GDM1 (cell line): ENCODE measurements around the gene RFTN1.

ENCODE experiments used
- DNase-seq: peaks from one replicate; lab custom pipeline; 2025; lab: John Stamatoyannopoulos, UW

Gene RFTN1

DNA sequence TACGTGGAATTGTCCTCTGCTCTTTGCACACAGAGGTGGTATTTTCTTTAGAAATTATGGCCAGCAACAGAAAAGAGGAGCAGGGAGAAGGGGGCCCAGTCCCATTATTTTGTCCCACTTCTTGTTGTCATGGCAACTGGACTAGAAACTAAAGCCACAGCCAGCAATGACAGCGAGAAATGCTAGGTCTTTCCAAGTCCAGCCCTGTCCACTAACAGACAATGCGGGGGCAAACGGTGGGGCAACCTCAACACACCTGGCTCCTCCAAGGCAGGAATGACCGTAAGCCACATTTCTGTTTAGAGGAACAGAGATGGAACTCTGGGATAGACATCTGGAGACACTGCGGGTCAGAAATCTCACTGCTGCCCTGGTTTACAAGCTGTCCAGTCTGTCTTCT lies 107.3 kb downstream of the RFTN1 start:
- DNase-seq: no peak

- no peak for DNase-seq
Measured at GRCh38 chr3:16404349-16404895, 109.1 kb downstream of the RFTN1 start.

DNA sequence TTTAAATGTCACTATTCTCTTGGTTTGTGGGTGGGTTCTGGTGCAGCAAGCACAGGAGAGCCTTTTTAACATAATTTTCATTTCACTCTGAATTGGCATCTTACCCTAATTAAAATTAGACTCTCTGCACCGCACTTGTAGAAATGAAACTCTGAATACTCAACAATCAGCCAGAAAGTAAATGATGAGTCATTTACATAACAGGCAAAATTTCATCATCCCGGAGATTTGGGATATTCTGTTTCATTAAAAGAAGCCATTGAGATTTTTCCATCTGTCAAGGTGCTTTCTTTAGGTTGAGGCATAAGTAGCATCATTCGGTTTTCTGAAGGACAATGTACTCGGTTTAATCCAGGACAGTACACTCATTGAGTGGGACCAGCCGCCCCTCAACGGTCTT lies 111.0 kb downstream of the RFTN1 start:
- no peak for DNase-seq

DNA sequence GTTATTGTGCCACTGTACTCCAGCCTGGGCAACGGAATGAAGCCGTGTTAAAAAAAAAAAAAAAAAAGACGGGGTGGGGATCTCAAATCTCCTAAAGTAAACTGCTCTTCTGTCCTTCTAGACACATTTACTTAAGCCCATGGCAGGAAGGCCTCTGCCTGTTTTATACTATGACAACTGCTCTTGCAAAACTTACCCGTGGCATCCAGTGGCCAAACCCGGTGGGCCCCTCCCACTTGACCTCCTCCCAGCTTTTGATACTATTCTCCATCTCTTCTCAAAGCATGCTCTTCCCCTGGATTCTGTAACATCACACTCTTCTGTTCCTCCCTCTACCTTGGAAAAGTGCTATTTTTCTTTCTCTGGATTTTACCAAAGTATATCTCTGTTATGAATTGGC lies 112.2 kb downstream of the RFTN1 start:
- no peak for DNase-seq

DNA sequence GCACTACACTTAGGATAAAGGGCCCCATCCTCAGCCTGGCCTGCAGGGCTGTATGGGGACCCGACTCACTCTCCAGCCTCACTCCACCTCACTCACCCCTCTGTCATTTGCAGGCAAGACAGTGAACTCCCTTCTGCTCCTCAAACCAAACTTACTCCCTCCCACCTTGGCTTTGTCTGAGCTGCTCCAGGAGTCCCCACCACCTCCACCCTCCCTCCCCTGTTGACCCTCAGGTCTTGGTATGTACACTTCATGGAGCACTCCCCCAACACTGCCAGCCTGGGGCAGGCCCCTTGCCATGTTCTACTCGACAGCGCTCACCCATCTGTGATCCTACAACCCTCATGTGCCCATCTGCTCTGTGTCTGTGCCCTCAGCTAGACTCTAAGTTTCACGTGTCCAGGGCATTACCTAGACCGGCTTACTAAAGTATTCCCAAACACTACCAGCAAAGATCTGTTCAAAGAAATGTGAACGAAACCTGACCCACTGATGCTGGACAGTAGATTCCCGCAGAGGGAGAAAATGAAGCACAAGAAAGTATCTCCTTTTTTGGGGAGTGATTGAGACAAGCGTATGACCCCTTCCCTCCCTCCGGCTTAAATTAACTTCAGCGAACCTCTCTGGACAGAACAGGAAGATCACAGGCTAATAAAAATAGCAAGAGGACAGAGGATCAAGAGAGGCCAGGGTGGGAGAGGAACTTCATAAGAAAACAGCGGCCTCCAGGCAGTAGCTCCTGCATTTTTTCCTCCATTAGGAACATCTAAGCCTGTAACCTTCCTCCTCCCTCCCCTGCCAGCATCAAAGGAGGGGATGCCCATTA lies 113.2 kb downstream of the RFTN1 start:
- DNase-seq: no peak

DNA sequence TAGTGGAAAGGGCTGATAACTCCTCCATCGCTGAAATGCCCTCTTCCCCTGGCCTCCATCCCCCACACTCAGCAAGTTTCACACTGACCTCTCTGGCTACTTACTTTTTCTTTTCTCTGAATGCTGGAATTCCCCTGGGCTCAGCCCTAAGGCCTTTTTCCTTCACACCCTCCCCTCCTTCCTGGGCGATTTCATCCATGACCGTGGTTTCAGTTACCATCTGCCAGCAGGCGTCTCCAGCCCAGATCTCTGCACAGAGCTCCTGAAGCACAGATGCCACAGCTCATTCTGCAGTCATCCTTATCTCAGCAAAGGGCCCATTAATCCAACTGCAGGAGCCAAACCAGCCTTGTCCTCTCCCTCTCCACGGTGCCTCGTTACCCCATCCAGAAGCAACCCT lies 114.0 kb downstream of the RFTN1 start:
- DNase-seq: no peak

DNA sequence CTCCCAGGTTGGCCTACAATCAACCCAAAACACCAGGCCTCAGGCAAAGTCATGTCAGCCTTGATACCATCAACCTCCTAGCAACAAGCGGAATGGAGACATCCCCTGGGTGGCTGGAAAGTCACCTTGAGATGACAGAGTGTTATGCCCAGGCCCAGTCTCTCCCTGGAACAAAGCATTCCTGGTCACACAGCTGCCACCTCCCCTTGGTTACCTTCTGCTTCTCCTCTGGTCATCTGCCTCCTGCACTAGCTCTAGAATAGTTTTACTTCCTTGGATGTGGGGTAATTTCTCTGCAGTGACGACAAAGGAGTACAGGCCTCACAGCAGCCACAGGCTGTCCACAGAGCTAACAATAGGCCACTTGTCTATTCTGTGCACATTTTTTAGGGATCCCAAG lies 114.9 kb downstream of the RFTN1 start:
- DNase-seq: no peak

DNA sequence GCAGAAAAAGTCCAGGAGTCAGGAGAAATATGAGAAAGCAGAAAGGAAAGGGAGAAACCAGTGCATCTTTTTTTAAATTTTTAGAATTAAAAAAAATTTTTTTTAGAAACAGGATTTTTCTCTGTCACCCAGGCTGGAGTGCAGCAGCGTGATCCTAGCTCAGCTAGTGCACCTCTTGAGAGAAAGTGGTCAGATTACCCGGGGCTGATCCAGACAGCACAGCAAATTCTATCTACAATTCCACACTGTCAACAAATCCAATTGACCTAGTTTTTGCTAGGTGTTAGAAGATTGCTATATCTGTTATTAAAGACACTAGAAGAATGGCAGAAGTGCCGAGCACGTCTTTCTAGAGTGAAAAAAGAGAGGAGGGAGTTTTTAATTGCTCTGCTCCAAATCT lies 117.3 kb downstream of the RFTN1 start:
- DNase-seq: no peak

DNA sequence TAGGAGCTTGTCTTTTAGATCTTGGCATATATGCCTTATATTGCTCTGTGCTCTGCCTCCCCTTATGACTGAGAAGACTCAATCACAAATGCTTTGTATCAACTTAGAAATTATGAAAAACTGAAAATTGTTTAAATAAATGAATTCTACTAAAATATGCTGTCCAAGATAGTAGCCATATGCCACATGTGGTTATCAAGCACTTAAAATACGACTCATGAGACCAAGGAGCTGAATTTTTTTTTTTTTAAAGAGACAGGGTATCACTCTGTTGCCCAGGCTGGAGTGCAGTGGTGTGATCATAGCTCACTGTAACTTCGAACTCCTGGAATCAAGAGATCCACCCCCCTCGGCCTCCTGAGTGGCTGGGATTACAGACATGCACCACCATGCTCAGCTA lies 118.3 kb downstream of the RFTN1 start:
- DNase-seq: no peak

GRCh38 chr3:16394639-16395038 lies 118.9 kb downstream of the RFTN1 start:
- DNase-seq: no peak

GRCh38 chr3:16392717-16393116 lies 120.8 kb downstream of the RFTN1 start:
- DNase-seq: no peak

- DNase-seq: no peak
Measured at GRCh38 chr3:16392065-16392464, 121.4 kb downstream of the RFTN1 start.

DNA sequence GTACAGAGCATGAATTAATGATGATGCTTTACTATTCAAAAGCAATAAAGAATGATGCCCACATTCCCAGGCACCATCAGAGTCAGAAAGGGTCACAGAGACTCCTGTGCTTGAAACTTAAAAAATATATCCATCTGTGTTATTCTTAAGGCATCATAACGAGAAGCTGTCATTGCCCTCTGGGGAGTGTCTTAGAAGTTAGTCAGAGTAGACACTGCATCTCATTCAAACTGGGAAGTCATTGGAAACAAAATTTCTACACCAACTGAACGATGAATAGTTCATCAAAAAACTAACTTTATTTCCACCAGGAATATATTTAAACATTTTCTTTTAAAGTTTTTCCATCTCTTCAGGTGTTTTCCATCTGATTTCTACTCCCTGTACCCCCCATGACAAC lies 122.9 kb downstream of the RFTN1 start:
- no peak for DNase-seq

DNA sequence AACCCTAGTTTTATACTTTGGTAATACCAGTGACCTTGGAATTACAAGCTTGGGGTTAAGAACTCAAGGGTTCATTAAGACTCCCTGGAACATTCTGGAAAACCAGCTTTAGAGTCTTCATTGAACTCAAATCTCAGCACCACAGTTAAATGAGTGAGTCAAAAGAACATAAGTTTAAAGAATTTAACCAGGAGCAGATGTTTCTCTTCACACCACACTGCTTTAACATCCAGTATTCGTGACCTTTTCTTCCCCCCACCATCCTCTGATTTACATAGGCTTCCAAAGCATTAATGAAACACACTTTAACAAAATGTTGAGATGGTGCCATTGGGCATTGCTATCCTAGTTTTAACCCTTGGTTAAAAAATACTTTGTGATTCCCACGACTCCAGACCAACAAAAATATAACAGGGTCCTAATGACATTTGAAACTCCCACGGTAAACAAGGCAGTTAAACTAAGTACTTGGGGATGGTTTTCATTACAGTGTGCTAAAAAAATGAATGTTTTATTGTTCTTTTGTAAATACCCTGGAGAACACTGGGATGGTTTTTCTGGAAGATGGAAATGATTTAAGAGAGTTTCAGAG lies 124.6 kb downstream of the RFTN1 start:
- DNase-seq: no peak

GRCh38 chr3:16386561-16386960 lies 126.9 kb downstream of the RFTN1 start:
- no peak for DNase-seq

DNA sequence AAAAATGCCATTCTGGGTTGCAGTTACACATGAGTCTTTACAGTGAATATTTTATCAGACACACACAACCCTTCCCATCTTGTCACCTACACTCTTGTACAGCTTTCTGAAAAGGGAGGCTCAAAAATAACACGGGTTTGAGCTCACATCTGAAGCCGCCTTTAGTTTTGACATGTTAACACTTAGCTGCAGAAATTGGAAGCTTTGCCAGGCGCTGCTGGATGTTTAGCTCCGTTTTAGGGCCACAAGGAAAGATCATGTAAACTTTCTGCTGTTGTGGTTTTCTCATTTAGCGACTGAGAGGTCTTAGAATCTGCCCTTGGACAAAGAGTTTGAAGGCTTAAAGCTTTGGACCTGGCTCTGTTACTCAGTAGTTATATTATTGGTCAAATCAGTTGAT lies 128.3 kb downstream of the RFTN1 start:
- no peak for DNase-seq

DNA sequence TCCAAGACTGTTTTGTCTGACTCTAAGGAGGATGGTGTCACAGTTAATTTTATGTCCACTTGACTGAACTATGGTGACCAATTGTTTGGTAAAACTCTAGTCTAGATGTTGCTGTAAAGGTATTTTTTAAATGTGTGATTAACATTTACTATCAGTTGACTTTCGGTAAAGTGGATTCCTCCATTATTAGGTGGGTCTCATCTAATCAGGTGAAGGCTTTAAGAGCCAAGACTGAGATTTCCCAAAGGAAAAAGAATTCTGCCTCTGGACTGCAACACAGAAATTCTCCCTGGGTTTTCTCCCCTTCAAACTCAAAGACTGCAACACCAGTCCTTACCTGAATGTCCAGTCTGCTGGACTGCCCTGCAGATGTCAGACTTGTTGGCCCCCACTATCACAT lies 129.6 kb downstream of the RFTN1 start:
- DNase-seq: no peak

DNA sequence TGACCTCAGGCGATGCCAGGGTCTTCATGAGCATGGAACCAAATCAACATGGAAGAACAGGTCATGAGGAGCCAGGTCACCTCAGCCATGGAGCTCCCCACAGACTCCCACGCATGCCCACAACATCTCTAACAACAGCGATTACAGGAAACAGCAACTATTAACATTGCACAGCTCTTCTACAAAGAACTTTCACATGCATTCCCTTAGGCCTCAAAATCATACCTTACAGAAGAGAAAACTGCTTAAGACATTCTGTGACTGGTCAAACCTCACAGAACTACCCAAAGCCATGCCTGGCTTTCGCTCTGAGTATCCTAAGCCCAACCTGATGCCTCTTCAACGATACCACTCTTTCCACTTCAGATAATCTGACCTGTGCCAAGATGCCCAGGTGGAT lies 130.7 kb downstream of the RFTN1 start:
- DNase-seq: no peak

DNA sequence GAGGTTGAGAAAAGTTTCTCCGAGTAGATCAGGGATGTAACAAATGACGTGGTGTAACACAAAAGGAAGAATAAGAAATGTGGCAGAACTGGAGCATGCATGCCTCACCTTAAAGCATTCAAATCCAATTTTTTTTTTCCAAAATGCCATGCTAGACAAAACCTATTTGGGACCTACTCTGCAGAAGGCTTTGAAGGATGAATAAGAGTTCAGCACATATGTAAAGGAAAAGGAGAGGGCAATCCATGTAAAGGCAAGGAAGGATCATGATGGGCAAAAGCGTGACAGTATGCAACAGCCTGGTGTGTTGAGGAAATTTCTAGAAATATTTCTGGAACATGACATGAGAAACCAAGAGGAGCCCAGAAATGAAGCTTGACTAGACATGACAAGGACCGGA lies 132.1 kb downstream of the RFTN1 start:
- no peak for DNase-seq

DNA sequence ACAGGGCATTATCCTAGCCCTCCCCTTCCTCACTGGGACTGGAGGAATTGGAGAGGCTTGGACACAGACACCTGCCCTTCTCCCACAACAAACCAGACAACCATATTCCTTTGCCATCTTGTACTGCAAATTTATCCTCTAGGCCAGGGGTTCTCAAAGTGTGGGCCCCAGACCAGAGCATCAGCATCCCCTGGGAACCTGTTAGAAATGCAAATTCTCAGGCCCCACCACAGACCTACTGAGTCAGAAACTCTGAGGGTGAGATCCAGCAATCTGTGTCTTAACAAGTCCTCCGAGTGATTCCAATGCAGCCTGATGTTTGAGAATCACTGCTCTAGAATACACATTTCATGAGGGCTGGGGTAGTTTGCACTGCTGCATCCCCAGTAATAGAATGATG lies 133.1 kb downstream of the RFTN1 start:
- DNase-seq: no peak

GRCh38 chr3:16379838-16380237 lies 133.7 kb downstream of the RFTN1 start:
- no peak for DNase-seq

DNA sequence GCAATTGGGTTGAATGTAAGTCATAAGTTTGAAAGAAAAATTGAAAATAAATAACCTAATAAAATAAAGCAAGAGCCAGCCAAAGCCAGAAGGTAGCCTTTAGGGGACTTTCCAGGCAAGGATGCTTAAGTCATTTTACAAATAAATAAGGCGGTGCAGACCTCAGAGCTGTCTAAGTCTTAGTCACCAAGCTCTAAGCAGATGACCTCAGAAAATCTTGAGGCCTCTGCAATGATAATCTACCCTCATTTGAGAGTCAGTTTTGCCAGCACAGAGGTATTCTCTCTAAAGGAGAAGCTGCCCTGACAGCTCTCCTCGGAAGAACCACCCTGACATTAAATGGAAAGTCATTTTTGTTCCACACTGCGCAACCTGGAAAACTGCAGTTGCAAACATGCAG lies 134.6 kb downstream of the RFTN1 start:
- no peak for DNase-seq

DNA sequence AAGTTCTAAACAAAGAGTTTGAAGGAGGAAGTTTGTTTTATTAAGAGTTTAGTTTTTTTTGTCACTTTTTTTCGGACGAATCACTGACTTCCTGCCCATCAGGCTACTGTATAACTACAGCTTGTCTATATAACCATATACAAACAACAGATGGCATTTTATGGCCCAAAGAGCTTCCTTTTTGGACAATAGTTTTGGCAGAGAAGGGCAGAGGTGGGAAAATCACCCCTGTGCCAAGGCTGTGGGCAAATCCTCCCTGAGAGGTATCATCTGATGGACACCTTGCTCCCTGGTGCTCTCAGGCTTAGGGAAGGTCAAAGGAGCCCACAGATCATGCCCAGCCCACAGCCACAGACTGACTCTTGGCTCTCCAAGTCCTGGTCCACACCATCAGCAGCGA lies 135.1 kb downstream of the RFTN1 start:
- DNase-seq: no peak

- DNase-seq: no peak
Measured at GRCh38 chr3:16377847-16378302, 135.6 kb downstream of the RFTN1 start.
